Ureter (tissue), 1 donor: Measurements from ENCODE around the gene SEMA5A. TPM values are rescaled to one million over a fixed set of nuclear protein-coding genes. Genes with fewer than 3 reads are reported as not detected.

Experiments
- DNase-seq: peaks from one replicate; pipeline ENCODE4 v3.0.0-alpha.2; 2020; ENCODE audit warnings: low spot score
- total RNA-seq: library from RNA; stranded (reverse); gene quantifications from one replicate; pipeline ENCODE4 v1.2.4, GENCODE V29; 2023
- donor health status: DM: yes; HTN: yes; CAD: no.

The SEMA5A gene
- total RNA-seq, 1 donor from 2014 or later: 57.0 TPM

- no peak for DNase-seq
Measured at GRCh38 chr5:9441610-9442009, 104.3 kb downstream of the SEMA5A start.

DNA sequence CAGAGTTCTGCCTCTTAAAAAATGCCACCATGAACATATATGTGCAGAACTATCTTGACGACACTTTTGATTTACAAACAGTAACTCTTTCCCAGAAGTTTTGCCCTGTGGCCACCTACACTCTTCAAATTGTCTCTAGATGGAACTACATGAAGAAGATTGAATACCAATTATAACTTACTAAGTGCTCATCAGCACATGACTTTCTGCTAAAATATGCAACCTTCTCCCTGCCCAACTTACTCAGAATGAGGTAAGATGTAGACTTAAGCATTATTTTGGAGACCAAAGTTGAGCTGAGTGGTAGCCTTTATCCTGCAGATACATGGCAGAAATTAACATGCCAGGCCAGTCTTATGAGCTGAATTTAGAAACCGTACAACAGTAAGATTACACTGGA, 105.4 kb downstream of the SEMA5A start:
- DNase-seq: no peak

DNA sequence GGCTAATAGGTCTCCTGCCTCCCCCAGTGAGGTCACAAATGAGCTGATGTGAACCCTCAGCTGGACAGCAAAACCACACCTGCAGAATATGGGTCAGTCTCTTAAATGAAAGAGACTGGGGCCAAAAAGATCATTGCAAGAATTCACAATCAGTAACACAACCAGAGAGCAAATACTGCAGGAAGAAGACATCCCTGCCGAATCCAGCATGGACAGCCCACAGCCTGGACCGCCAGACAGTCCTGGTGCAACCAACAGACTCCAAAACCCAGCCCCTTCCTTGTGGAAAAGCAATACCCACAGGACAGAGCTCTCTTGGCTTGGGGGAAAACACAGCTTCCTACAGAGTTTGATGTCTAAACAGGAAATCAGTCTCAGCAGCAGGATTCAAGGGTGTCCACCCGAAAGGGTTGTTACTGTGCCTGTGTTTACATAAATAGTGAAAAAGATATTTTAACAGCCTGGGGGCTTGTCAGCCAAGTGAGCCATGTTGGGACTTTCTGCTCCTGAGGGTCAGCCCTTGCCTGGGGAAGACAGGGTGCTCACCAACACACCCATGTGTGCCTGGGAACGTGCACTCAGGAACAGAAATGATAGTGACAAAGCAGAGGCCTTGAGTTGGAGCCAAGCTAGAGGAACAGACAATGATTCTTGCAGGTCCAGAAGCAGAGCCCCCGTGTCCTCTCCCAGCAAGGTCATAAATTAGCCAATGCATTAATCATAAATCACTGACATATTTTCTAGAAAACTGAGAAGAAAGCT, 106.2 kb downstream of the SEMA5A start:
- no peak for DNase-seq

- DNase-seq: no peak
Measured at GRCh38 chr5:9438596-9439354, 107.1 kb downstream of the SEMA5A start.

GRCh38 chr5:9437741-9438240, 108.1 kb downstream of the SEMA5A start:
- DNase-seq: no peak

DNA sequence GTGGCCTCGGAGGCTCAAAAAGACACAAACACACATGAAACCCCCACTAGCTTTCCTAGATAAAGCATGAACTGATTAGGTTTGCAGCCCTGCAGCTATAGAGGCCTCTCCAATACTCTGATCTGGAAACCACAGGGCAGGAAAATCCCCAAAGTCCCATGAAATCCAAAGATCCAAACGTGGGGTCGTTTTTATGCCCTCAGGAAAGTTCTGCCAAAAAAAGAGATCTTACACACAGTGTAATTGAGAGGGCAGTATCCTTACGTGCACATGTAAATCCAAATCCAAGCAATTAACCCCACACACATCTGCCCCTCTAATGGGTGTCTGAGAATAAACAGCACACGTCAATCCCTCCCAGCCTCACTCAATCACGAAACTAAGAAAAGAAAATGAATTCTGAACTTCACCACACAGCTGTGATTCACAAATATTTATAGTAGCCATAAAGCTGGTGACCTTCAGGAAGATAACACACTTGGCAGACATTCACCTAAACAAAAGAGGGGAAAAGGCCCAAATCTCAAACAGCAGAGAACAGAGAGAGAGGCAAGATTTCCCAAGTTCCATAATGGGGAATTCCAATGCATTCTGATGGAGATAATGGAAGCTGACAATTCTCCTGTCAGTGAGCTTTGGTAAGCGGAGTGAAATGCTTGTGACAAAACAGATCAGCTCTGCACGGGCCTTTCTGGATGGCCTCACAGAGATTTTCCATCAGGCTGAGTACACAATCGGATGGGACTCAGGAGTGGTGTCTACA, 114.2 kb downstream of the SEMA5A start:
- no peak for DNase-seq

GRCh38 chr5:9431151-9431495, 114.8 kb downstream of the SEMA5A start:
- DNase-seq: no peak

DNA sequence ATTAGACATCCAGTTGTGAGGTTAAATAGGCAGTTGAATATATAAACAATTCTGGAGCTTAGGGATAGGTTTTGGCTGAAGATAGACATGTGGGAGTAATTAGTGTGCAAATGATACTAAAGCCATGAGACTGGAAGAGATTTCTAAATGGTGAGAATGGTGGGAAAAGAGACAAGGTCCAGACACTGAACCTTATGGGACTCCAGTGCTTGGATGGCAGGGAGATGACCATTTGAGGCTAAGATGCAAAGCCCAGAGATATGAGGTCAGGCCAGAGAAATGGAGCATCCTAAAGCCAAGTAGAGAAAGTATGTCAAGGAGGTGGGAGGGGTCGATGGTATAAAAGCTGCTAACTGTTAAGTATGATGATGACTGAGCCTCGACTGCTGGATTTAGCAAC, 115.6 kb downstream of the SEMA5A start:
- DNase-seq: no peak

DNA sequence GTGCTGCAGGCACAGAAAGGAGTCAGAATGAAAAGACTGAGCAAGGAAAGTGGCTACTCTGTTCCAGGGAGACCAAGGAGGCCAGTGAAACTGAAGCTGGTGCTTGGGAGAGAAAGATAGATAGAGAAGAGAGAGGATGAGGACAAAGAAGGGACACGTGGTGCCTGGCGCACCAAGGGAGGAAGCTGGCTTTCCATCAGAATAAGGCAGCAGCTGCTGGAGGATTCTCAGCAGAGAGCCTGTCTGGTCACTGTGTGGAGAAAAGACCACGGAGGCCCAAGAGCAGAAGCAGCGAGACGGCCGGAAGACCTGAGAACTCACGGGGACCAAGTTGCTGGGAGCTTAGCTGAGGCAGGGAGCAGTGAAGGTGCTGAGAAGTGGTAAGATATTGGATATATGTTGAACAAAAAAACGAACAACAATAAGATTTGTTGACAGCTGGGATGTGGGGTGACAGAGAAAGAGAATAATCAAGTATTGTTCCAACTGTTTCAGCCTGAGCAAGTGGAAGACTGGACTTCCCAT, 116.1 kb downstream of the SEMA5A start:
- no peak for DNase-seq

GRCh38 chr5:9428272-9428671, 117.6 kb downstream of the SEMA5A start:
- no peak for DNase-seq

DNA sequence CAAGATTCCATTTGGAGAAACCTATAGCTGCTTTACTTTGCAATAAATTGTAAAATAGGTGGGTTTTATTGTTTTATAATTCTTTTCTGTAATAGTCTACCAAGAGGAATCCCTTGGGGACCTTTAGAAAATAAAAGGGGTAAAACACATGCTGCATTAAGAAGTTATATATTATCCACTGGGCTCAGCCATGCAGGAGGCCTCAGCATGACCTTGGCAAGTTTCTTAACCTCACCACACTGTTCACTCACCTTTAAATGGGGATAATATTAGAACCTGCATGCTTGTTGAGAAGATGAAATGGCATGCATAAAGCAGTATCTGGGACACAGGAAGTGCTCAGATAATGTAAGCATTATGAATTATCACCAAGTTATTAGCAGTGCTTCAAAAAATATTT, 120.2 kb downstream of the SEMA5A start:
- DNase-seq: no peak

GRCh38 chr5:9423571-9423970, 122.3 kb downstream of the SEMA5A start:
- no peak for DNase-seq

DNA sequence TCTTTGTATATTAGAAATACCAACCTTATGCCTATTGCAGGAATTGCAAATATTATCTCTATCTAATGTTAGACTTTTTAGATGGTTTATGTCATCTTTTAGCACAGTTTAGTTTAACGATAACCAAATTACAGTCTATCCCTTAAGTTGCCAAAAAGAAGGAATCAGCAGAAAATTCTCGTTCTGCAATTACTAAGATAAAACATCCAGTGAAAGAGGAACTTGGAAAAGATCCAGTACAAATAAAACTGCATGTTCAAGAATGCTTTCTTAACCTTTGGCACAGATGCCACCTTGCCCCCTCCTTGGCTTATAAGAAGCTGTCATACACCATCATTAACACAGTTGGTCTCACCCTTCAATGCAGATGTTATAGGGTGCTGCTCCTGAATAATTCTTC, 124.0 kb downstream of the SEMA5A start:
- DNase-seq: no peak

GRCh38 chr5:9419794-9420193, 126.1 kb downstream of the SEMA5A start:
- no peak for DNase-seq

DNA sequence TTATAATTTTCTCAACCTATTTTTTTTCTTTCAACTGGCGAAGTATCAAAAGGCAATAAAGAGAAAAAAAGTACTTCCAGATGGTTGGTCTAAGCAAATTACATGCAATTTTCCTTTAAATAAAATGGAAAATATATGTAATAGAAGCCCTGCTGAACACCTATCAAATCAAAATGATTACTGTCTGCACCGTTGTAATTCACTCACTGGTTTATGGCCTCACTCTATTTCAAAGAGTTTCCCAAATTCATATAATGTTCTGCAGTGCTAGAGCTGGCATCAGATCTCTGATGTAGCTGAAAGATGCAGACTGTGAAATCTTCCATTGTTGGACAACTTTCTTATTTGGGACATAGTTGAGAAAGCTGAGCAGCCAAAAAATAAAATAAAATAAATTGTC, 130.3 kb downstream of the SEMA5A start:
- no peak for DNase-seq

GRCh38 chr5:9415091-9415490, 130.8 kb downstream of the SEMA5A start:
- no peak for DNase-seq

DNA sequence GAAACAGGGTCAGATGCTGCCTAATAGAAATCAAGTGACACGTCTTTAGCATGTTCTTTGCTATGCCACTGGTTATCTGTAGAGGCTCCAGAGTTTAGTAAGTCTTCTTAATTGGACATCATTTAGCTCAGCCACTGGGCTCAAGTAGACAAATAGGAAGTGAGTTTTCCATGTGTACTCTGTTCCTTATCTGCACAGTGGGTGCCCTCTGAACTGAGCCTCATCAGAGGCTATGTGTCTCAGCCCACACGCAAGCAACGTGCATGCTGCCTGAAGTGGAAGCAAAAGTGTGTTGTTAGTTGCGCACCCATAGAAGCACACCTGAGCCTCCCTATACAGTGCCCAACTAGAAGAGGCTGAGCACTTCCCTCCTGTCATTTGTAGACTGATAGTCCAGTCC, 134.7 kb downstream of the SEMA5A start:
- DNase-seq: no peak

DNA sequence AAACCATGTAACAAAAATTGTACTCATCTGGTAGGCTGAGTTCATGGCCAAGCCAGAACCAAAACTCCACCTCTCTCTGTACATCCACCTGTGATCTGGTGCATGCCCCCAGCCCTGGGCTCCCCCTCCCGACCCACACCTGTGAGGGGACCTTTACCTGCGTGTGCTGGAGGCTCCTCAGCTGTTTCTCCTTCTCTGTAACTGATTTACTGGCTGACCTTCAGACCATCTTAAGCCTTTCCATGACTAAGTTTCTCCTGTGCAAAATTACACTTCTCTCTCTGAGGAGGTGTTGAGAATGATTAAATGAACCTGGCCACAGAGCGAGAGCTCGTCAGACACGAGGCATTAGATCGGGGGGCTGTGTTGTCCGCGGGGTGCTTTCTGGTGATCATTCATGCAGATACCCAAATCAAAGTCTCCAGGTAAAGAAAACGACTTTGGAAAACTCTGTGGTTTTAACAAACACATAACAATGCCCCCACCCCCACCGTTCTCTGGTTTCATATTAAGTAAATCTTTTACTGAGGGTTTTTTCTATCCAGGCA, 136.4 kb downstream of the SEMA5A start:
- DNase-seq: no peak

GRCh38 chr5:9408964-9409363, 136.9 kb downstream of the SEMA5A start:
- DNase-seq: no peak

GRCh38 chr5:9405196-9405754, 140.6 kb downstream of the SEMA5A start:
- no peak for DNase-seq

- DNase-seq: no peak
Measured at GRCh38 chr5:9401786-9402472, 143.9 kb downstream of the SEMA5A start.
